ENCODE results near the gene EPS15.
"Not testable (repeated sequence)": the region's sequence is repeated elsewhere in the genome, so short reads cannot be mapped to it uniquely, and the experiment has no call there.

DNA sequence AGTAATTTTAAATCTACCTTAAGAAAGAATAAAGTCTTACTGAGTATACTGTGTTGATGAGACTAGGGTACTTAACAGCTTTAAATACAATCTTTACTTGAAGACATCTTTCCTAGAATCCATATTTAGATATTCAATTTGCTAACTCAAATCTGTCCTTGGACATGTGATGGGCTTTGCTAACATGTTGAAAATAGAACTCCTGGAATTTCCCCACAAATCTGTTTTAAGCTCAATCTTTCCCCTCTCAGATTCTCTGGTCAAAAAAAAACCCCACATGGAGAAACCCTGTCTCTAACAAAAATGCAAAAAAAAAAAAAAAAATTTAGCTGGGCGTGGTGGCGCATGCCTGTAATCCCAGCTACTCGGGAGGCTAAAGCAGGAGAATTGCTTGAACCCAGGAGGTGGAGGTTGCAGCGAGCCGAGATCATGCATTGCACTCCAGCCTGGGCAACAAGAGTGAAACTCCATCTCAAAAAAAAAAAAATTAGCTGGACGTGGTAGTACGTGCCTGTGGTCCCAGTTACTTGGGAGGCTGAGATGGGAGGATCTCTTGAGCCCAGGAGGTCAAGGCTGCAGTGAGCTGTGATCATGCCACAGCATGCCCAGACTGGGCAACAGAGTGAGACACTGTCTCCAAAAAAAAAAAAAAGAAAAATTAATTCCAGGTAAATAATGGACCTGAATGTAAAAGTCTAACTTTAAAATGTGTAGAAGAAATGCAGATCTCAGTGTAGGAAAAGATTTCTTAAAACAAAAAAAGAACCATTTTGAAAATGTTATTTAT, 109.1 kb downstream of the EPS15 start:
- TF ChIP-seq, protein P1, sequence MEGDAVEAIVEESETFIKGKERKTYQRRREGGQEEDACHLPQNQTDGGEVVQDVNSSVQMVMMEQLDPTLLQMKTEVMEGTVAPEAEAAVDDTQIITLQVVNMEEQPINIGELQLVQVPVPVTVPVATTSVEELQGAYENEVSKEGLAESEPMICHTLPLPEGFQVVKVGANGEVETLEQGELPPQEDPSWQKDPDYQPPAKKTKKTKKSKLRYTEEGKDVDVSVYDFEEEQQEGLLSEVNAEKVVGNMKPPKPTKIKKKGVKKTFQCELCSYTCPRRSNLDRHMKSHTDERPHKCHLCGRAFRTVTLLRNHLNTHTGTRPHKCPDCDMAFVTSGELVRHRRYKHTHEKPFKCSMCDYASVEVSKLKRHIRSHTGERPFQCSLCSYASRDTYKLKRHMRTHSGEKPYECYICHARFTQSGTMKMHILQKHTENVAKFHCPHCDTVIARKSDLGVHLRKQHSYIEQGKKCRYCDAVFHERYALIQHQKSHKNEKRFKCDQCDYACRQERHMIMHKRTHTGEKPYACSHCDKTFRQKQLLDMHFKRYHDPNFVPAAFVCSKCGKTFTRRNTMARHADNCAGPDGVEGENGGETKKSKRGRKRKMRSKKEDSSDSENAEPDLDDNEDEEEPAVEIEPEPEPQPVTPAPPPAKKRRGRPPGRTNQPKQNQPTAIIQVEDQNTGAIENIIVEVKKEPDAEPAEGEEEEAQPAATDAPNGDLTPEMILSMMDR (IDR thresholded peaks at IDR 0.05): not testable (repeated sequence)
- TF ChIP-seq POLR2A (IDR thresholded peaks at IDR 0.05): not testable (repeated sequence)

All from adrenal gland (tissue), 5 donors.